H9 (cell line): Measurements from ENCODE around the gene GPLD1. TPM values are rescaled to one million over a fixed set of nuclear protein-coding genes. Genes with fewer than 3 reads are reported as not detected.

ENCODE experiments used
- DNase-seq: peaks from one replicate; pipeline ENCODE4 v3.0.0-alpha.2; 2017
- H2AFZ ChIP-seq: one replicate; pipeline ENCODE4 v1.6.1; 2013; ENCODE audit warnings: mild to moderate bottlenecking, low read length, control low read depth, moderate library complexity
- H2AK5ac ChIP-seq: 2 replicates; pipeline ENCODE4 v1.6.1; 2013; ENCODE audit warnings: low read length, control low read depth, mixed read lengths; ENCODE audit not compliant: insufficient read length
- H2BK120ac ChIP-seq: one replicate; pipeline ENCODE4 v1.6.1; 2013; ENCODE audit warnings: low read depth, mild to moderate bottlenecking, low read length, control low read depth, inconsistent platforms; ENCODE audit not compliant: poor library complexity, severe bottlenecking
- H2BK12ac ChIP-seq: 2 replicates; pipeline ENCODE4 v1.6.1; 2013; ENCODE audit warnings: low read length, control low read depth, mixed read lengths, low read depth; ENCODE audit not compliant: insufficient read length
- H2BK15ac ChIP-seq: 2 replicates; pipeline ENCODE4 v1.6.1; 2013; ENCODE audit warnings: low read depth, low read length, control low read depth
- H2BK20ac ChIP-seq: one replicate; pipeline ENCODE4 v1.6.1; 2013; ENCODE audit warnings: low read depth, mild to moderate bottlenecking, low read length, control low read depth, inconsistent platforms; ENCODE audit not compliant: poor library complexity, severe bottlenecking
- H2BK5ac ChIP-seq: 2 replicates; pipeline ENCODE4 v1.6.1; 2013; ENCODE audit warnings: low read length, control low read depth, mixed read lengths; ENCODE audit not compliant: insufficient read length
- H3K14ac ChIP-seq: 2 replicates; pipeline ENCODE4 v1.6.1; 2013; ENCODE audit warnings: low read length, control low read depth; ENCODE audit not compliant: insufficient read depth
- H3K18ac ChIP-seq: 2 replicates; pipeline ENCODE4 v1.6.1; 2013; ENCODE audit warnings: low read depth, mild to moderate bottlenecking, mixed read lengths, low read length, control low read depth; ENCODE audit not compliant: insufficient read length
- H3K23ac ChIP-seq: 2 replicates; pipeline ENCODE4 v1.6.1; 2013; ENCODE audit warnings: low read length, control low read depth, mixed read lengths, low read depth; ENCODE audit not compliant: insufficient read length
- H3K23me2 ChIP-seq: 2 replicates; pipeline ENCODE4 v1.6.1; 2013; ENCODE audit warnings: low read depth, mild to moderate bottlenecking, mixed read lengths, low read length, control low read depth; ENCODE audit not compliant: insufficient read length, poor library complexity, severe bottlenecking
- H3K27ac ChIP-seq: 2 replicates; pipeline ENCODE4 v1.5.1; 2013; ENCODE audit warnings: low read length, control low read depth, mixed read lengths, low read depth; ENCODE audit not compliant: insufficient read length
- H3K27me3 ChIP-seq: 2 replicates; pipeline ENCODE4 v1.6.1; 2013; ENCODE audit warnings: low read length, control low read depth, inconsistent platforms; ENCODE audit not compliant: insufficient read depth
- H3K4ac ChIP-seq: 2 replicates; pipeline ENCODE4 v1.6.1; 2013; ENCODE audit warnings: low read depth, mild to moderate bottlenecking, control low read depth, inconsistent platforms, low read length, moderate library complexity
- H3K4me1 ChIP-seq: 2 replicates; pipeline ENCODE4 v1.6.1; 2013; ENCODE audit warnings: low read length, control low read depth, inconsistent platforms; ENCODE audit not compliant: insufficient read depth
- H3K4me2 ChIP-seq: 2 replicates; pipeline ENCODE4 v1.6.1; 2013; ENCODE audit warnings: low read length, control low read depth, mixed read lengths; ENCODE audit not compliant: insufficient read length, insufficient read depth
- H3K56ac ChIP-seq: 2 replicates; pipeline ENCODE4 v1.6.1; 2013; ENCODE audit warnings: low read depth, mild to moderate bottlenecking, mixed read lengths, low read length, control low read depth; ENCODE audit not compliant: insufficient read length
- H3K79me1 ChIP-seq: 2 replicates; pipeline ENCODE4 v1.6.1; 2013; ENCODE audit warnings: low read depth, mild to moderate bottlenecking, moderate library complexity, low read length, control low read depth, inconsistent platforms; ENCODE audit not compliant: insufficient read depth, poor library complexity, severe bottlenecking
- H3K79me2 ChIP-seq: 2 replicates; pipeline ENCODE4 v1.6.1; 2013; ENCODE audit warnings: low read length, control low read depth, inconsistent platforms; ENCODE audit not compliant: insufficient read depth
- H3K9ac ChIP-seq: 2 replicates; pipeline ENCODE4 v1.6.1; 2013; ENCODE audit warnings: low read length, control low read depth, mixed read lengths; ENCODE audit not compliant: insufficient read length; ENCODE audit errors: extremely low read depth
- H3K9me3 ChIP-seq: one replicate; pipeline ENCODE4 v1.6.1; 2013; ENCODE audit warnings: low read depth, low read length, inconsistent platforms; ENCODE audit not compliant: control insufficient read depth
- H3T11ph ChIP-seq: one replicate; pipeline ENCODE4 v1.6.1; 2013; ENCODE audit warnings: mild to moderate bottlenecking, low read length, control low read depth, inconsistent platforms
- H4K20me1 ChIP-seq: one replicate; pipeline ENCODE4 v1.6.1; 2013; ENCODE audit not compliant: control insufficient read depth, insufficient read length, insufficient read depth
- H4K5ac ChIP-seq: 2 replicates; pipeline ENCODE4 v1.6.1; 2013; ENCODE audit warnings: low read depth, mild to moderate bottlenecking, mixed read lengths, low read length, control low read depth; ENCODE audit not compliant: insufficient read length
- H4K8ac ChIP-seq: replicated peaks from 2 replicates; pipeline ENCODE4 v1.6.1; 2013; ENCODE audit warnings: low read length, control low read depth, mixed read lengths, low read depth; ENCODE audit not compliant: insufficient read length
- H4K91ac ChIP-seq: 2 replicates; pipeline ENCODE4 v1.6.1; 2013; ENCODE audit warnings: low read depth, mild to moderate bottlenecking, moderate library complexity, mixed read lengths, low read length, control low read depth; ENCODE audit not compliant: insufficient read length
- H3K27ac Mint-ChIP-seq, 3 experiments: 2 replicates in 2 of 3; 3 replicates in 1 of 3; pipeline ENCODE4 v1.8.0; 2020 to 2021; ENCODE audit warnings: mixed read lengths in 3 of 3, mild to moderate bottlenecking in 1 of 3, moderate library complexity in 1 of 3
- H3K27me3 Mint-ChIP-seq: 2 replicates; pipeline ENCODE4 v1.8.0; 2021; ENCODE audit warnings: low read depth, mild to moderate bottlenecking, moderate library complexity, mixed read lengths
- H3K36me3 Mint-ChIP-seq, 3 experiments: 2 replicates in 2 of 3; 3 replicates in 1 of 3; pipeline ENCODE4 v1.8.0; 2020 to 2021; ENCODE audit warnings: low read depth in 3 of 3, mixed read lengths in 3 of 3; ENCODE audit not compliant: insufficient read depth in 1 of 3
- H3K4me1 Mint-ChIP-seq, 2 experiments: 2 replicates each; pipeline ENCODE4 v1.8.0; 2020; ENCODE audit warnings: mixed read lengths in 2 of 2
- H3K4me3 Mint-ChIP-seq, 2 experiments: 2 replicates in 1 of 2; 3 replicates in 1 of 2; pipeline ENCODE4 v1.8.0; 2020 to 2021; ENCODE audit warnings: mild to moderate bottlenecking in 2 of 2, mixed read lengths in 2 of 2, moderate library complexity in 1 of 2
- H3K9me3 Mint-ChIP-seq, 2 experiments: 2 replicates in 1 of 2; 3 replicates in 1 of 2; pipeline ENCODE4 v1.8.0; 2020; ENCODE audit warnings: mild to moderate bottlenecking in 2 of 2, mixed read lengths in 2 of 2, moderate library complexity in 1 of 2
- total RNA-seq: library from RNA; stranded (reverse); gene quantifications from 2 replicates; pipeline ENCODE4 v1.2.1, GENCODE V29; 2021
- TF ChIP-seq, protein P1 (sequence below): fragments of 200-600 bp; sonication (generic); conservative IDR thresholded peaks from 3 replicates; pipeline ENCODE4 v1.8.0; 2021; ENCODE audit warnings: antibody characterized with exemption, mild to moderate bottlenecking

The GPLD1 gene
- total RNA-seq, 1 experiment from 2014 or later = 8.0 TPM

DNA sequence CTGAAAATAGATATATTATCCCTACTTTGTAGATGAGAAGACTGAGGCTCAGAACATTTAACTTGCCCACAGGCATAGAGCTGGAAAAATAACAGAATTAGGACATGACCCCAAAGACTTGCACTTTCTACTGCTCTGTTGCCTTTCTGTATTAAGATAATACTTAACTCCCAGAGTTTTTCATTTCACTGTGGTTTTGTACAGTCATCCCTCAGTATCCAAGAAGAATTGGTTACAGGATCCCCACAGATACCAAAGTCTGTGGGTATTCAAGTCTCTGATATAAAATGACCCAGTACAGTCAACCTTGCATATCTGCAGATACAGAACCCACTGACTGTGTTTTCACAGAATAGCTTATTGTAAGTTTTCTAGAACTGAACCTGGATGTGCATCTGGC, 69.9 kb downstream of the GPLD1 start:
- H3K36me3 Mint-ChIP-seq = peaks cover 35 to 92% (median 76%) of the 10 kb centered on the region in 3 experiments; a peak in 6 of 7 replicates
- H2BK15ac ChIP-seq = no peak overlapping the region
- TF ChIP-seq, protein P1, sequence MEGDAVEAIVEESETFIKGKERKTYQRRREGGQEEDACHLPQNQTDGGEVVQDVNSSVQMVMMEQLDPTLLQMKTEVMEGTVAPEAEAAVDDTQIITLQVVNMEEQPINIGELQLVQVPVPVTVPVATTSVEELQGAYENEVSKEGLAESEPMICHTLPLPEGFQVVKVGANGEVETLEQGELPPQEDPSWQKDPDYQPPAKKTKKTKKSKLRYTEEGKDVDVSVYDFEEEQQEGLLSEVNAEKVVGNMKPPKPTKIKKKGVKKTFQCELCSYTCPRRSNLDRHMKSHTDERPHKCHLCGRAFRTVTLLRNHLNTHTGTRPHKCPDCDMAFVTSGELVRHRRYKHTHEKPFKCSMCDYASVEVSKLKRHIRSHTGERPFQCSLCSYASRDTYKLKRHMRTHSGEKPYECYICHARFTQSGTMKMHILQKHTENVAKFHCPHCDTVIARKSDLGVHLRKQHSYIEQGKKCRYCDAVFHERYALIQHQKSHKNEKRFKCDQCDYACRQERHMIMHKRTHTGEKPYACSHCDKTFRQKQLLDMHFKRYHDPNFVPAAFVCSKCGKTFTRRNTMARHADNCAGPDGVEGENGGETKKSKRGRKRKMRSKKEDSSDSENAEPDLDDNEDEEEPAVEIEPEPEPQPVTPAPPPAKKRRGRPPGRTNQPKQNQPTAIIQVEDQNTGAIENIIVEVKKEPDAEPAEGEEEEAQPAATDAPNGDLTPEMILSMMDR = no peak

More for the DNA sequence above, 69.9 kb downstream of the GPLD1 start:
- no peaks in the 10 kb centered on the region for H3K4me1 ChIP-seq
- H3K4me2 ChIP-seq = no peak overlapping the region
- no peak overlapping the region for H2BK120ac ChIP-seq
- no peak overlapping the region for H3K27ac Mint-ChIP-seq
- H3K14ac ChIP-seq = no peak overlapping the region
- no peaks in the 10 kb centered on the region for H3K9me3 ChIP-seq
- H3K9me3 Mint-ChIP-seq = no peaks in the 10 kb centered on the region
- no peak overlapping the region for H3K4ac ChIP-seq
- no peak for DNase-seq
- H4K8ac ChIP-seq = no peak overlapping the region
- no peak overlapping the region for H3K4me3 Mint-ChIP-seq
- H3K23me2 ChIP-seq = no peaks in the 10 kb centered on the region
- H3K27me3 ChIP-seq = no peaks in the 10 kb centered on the region
- no peaks in the 10 kb centered on the region for H3K27me3 Mint-ChIP-seq
- no peak overlapping the region for H3K9ac ChIP-seq
- H4K5ac ChIP-seq = no peak overlapping the region
- no peak overlapping the region for H2AFZ ChIP-seq
- H3K79me2 ChIP-seq = no peaks in the 10 kb centered on the region
- H2BK12ac ChIP-seq = no peak overlapping the region
- no peak overlapping the region for H2BK5ac ChIP-seq
- H3K4me1 Mint-ChIP-seq = no peaks in the 10 kb centered on the region
- H2BK20ac ChIP-seq = no peak overlapping the region
- no peak overlapping the region for H3K23ac ChIP-seq
- no peak overlapping the region for H3T11ph ChIP-seq
- H4K91ac ChIP-seq = no peak overlapping the region
- H3K27ac ChIP-seq = no peak overlapping the region
- H3K79me1 ChIP-seq = no peaks in the 10 kb centered on the region
- H2AK5ac ChIP-seq = no peak overlapping the region
- no peak overlapping the region for H3K56ac ChIP-seq
- H3K18ac ChIP-seq = no peak overlapping the region
- no peaks in the 10 kb centered on the region for H4K20me1 ChIP-seq
